Uterus (tissue), 2 donors: Measurements from ENCODE around the gene DLGAP1.

Source experiments
- POLR2A ChIP-seq, 2 donors: fragments of 450-650 bp; IDR thresholded peaks; one replicate each; pipeline ENCODE4 v1.6.1; 2016; ENCODE audit warnings: antibody characterized with exemption in 2 of 2, mild to moderate bottlenecking in 1 of 2, moderate library complexity in 1 of 2
- TF ChIP-seq, protein P1 (sequence below), 4 experiments: fragments of 200-600 bp in 2 of 4; fragments of 450-650 bp in 2 of 4; sonication (generic) in 2 of 4; IDR thresholded peaks; one replicate each; pipeline ENCODE4 v1.5.1; 2016 to 2019; ENCODE audit warnings: antibody characterized with exemption in 4 of 4, mild to moderate bottlenecking in 2 of 4, moderate library complexity in 1 of 4

DNA sequence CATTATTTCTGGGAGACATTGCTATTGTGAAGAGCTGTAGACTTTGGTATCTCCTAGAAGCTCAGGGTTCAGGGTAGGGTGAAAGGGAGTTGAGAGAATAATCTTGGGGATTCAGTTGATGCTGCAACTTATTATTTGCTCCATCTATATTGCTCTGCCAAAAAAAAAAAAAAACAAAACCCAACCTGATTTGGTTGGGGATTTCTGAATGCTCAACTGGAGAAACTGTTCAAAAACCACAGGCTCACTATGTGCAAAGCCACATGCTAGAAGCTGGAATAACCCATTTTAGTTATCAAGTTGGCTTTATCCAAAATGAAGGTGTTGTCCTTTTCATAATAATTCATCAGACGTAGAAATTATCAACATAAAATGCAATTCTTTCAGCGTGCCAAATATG, 696.0 kb downstream of the DLGAP1 start:
- TF ChIP-seq POLR2A (IDR thresholded peaks at IDR 0.05): no peak
- TF ChIP-seq, protein P1, sequence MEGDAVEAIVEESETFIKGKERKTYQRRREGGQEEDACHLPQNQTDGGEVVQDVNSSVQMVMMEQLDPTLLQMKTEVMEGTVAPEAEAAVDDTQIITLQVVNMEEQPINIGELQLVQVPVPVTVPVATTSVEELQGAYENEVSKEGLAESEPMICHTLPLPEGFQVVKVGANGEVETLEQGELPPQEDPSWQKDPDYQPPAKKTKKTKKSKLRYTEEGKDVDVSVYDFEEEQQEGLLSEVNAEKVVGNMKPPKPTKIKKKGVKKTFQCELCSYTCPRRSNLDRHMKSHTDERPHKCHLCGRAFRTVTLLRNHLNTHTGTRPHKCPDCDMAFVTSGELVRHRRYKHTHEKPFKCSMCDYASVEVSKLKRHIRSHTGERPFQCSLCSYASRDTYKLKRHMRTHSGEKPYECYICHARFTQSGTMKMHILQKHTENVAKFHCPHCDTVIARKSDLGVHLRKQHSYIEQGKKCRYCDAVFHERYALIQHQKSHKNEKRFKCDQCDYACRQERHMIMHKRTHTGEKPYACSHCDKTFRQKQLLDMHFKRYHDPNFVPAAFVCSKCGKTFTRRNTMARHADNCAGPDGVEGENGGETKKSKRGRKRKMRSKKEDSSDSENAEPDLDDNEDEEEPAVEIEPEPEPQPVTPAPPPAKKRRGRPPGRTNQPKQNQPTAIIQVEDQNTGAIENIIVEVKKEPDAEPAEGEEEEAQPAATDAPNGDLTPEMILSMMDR (IDR thresholded peaks at IDR 0.05): no peak
